Frontal cortex (tissue), 4 donors: ENCODE measurements around the gene SETBP1. TPM values are rescaled to one million over a fixed set of nuclear protein-coding genes. Genes with fewer than 3 reads are reported as not detected.
A peak's percentile ranks its signal among the peaks of the same experiment; 100 is the strongest.

Source experiments
- DNase-seq, 2 donors: peaks; one replicate each; pipeline ENCODE4 v3.0.0; 2012; ENCODE audit warnings: low spot score in 2 of 2
- FAIRE-seq: peaks from 2 replicates; lab custom pipeline; 2012; peaks lifted over from hg19 to GRCh38; lab: Jason Lieb, UNC
- total RNA-seq: library from RNA; depleted of rRNA; stranded (reverse); fragments of >200 nt; gene quantifications from one replicate; pipeline ENCODE4 v1.2.3, GENCODE V29; 2014
- donor health status: control.
- donor health status: control.
- donor health status: control.

The SETBP1 gene
- total RNA-seq, 1 donor from 2014 or later = 34.2 TPM

- DNase-seq (no peak), FAIRE-seq (no peak)
Observed at GRCh38 chr18:44826418-44827259, 146.0 kb downstream of the SETBP1 start.

- no peak for FAIRE-seq
- DNase-seq = no peak
Observed at GRCh38 chr18:44828080-44828479, 147.4 kb downstream of the SETBP1 start.

GRCh38 chr18:44830581-44830980 is 149.9 kb downstream of the SETBP1 start:
- FAIRE-seq (no peak), DNase-seq (no peak)

- FAIRE-seq (no peak), DNase-seq (no peak)
Observed at GRCh38 chr18:44833786-44834185, 153.1 kb downstream of the SETBP1 start.

GRCh38 chr18:44834867-44835469 is 154.3 kb downstream of the SETBP1 start:
- FAIRE-seq = no peak
- DNase-seq = no peak

- no peak for FAIRE-seq
- no peak for DNase-seq
Observed at GRCh38 chr18:44835703-44836102, 155.0 kb downstream of the SETBP1 start.

GRCh38 chr18:44836263-44836662 is 155.6 kb downstream of the SETBP1 start:
- FAIRE-seq = no peak
- no peak for DNase-seq

GRCh38 chr18:44837482-44838180 is 156.9 kb downstream of the SETBP1 start:
- DNase-seq (no peak), FAIRE-seq (no peak)

GRCh38 chr18:44838971-44839666 is 158.4 kb downstream of the SETBP1 start:
- DNase-seq (peak; percentile 11 to 40), FAIRE-seq (no peak)

- no peak for FAIRE-seq
- no peak for DNase-seq
Observed at GRCh38 chr18:44840058-44840790, 159.5 kb downstream of the SETBP1 start.

GRCh38 chr18:44841221-44841620 is 160.5 kb downstream of the SETBP1 start:
- no peak for FAIRE-seq
- no peak for DNase-seq

- FAIRE-seq (no peak), DNase-seq (no peak)
Observed at GRCh38 chr18:44841752-44842587, 161.3 kb downstream of the SETBP1 start.

- DNase-seq = no peak
- FAIRE-seq = no peak
Observed at GRCh38 chr18:44842588-44843412, 162.1 kb downstream of the SETBP1 start.

- no peak for FAIRE-seq
- DNase-seq = no peak
Observed at GRCh38 chr18:44844486-44844885, 163.8 kb downstream of the SETBP1 start.

GRCh38 chr18:44846450-44846849 is 165.8 kb downstream of the SETBP1 start:
- FAIRE-seq (no peak), DNase-seq (no peak)

- FAIRE-seq (no peak), DNase-seq (no peak)
Observed at GRCh38 chr18:44848644-44849335, 168.1 kb downstream of the SETBP1 start.

- DNase-seq (no peak), FAIRE-seq (no peak)
Observed at GRCh38 chr18:44849361-44849760, 168.7 kb downstream of the SETBP1 start.
